Measurements from ENCODE around the gene CCN5.
"Not testable (repeated sequence)": the region's sequence is repeated elsewhere in the genome, so short reads cannot be mapped to it uniquely, and the experiment has no call there.

Gene CCN5

GRCh38 chr20:44714701-44715498 is at the start of gene CCN5:
TSS of gene CCN5 (plus strand) at chr20:44715369. CDS start at chr20:44715391, 22 bp downstream.
- Histone ChIP-seq H3K27ac (peak within 1 kb of the TSS in 16 of 21 experiments; percentile 26 to 74 (median 50)), H3K4me3 (peak within 1 kb of the TSS in 4 of 7 experiments; percentile 2 to 28 (median 6))

- Histone ChIP-seq H3K27ac (no peak overlapping the region), H3K4me3 (no peak overlapping the region)
These were observed 49.1 kb upstream of the CCN5 start for GRCh38 chr20:44666066-44666465.

GRCh38 chr20:44670851-44671250 is 44.3 kb upstream of the CCN5 start:
- not testable (repeated sequence) for H3K27ac ChIP-seq, H3K4me3 ChIP-seq

GRCh38 chr20:44671541-44671940 is 43.6 kb upstream of the CCN5 start:
- H3K4me3 ChIP-seq, result not testable (repeated sequence)
- H3K27ac ChIP-seq, result peak overlapping the region in 3 of 21 experiments; percentile 36 to 74 (median 54)

GRCh38 chr20:44672318-44672902 is 42.8 kb upstream of the CCN5 start:
- H3K27ac ChIP-seq, result peak overlapping the region in 1 of 21 experiments; percentile 54
- not testable (repeated sequence) for H3K4me3 ChIP-seq

GRCh38 chr20:44678242-44678641 is 36.9 kb upstream of the CCN5 start:
- H3K27ac ChIP-seq, result no peak overlapping the region
- H3K4me3 ChIP-seq, result no peak overlapping the region

- Histone ChIP-seq H3K4me3 (no peak overlapping the region), H3K27ac (no peak overlapping the region)
These were observed 36.1 kb upstream of the CCN5 start for GRCh38 chr20:44678990-44679611.

GRCh38 chr20:44681796-44682566 is 33.2 kb upstream of the CCN5 start:
- Histone ChIP-seq H3K27ac (no peak overlapping the region), H3K4me3 (no peak overlapping the region)

- Histone ChIP-seq H3K4me3 (no peak overlapping the region), H3K27ac (no peak overlapping the region)
These were observed 31.7 kb upstream of the CCN5 start for GRCh38 chr20:44683263-44684046.

- H3K27ac ChIP-seq, result no peak overlapping the region
These were observed 30.9 kb upstream of the CCN5 start for GRCh38 chr20:44684047-44684967.

GRCh38 chr20:44686934-44687333 is 28.2 kb upstream of the CCN5 start:
- Histone ChIP-seq H3K27ac (no peak overlapping the region), H3K4me3 (no peak overlapping the region)

More at GRCh38 chr20:44684047-44684967, 30.9 kb upstream of the CCN5 start:
- H3K4me3 ChIP-seq, result no peak overlapping the region

GRCh38 chr20:44688053-44688625 is 27.0 kb upstream of the CCN5 start:
- Histone ChIP-seq H3K4me3 (no peak overlapping the region), H3K27ac (no peak overlapping the region)

GRCh38 chr20:44689809-44690208 is 25.4 kb upstream of the CCN5 start:
- Histone ChIP-seq H3K4me3 (no peak overlapping the region), H3K27ac (peak overlapping the region in 1 of 21 experiments; percentile 11)

GRCh38 chr20:44690781-44691423 is 24.3 kb upstream of the CCN5 start:
- Histone ChIP-seq H3K4me3 (no peak overlapping the region), H3K27ac (peak overlapping the region in 10 of 21 experiments; percentile 11 to 81 (median 50))

- H3K4me3 ChIP-seq, result no peak overlapping the region
- peak overlapping the region in 17 of 21 experiments; percentile 0 to 81 (median 60) for H3K27ac ChIP-seq
These were observed 23.4 kb upstream of the CCN5 start for GRCh38 chr20:44691424-44692423.

- peak overlapping the region in 17 of 21 experiments; percentile 18 to 81 (median 62) for H3K27ac ChIP-seq
- no peak overlapping the region for H3K4me3 ChIP-seq
These were observed 22.2 kb upstream of the CCN5 start for GRCh38 chr20:44692932-44693480.
